Brain microvascular endothelial cell (primary cell): ENCODE data around the gene BCL2L14.

Experiments used
- DNase-seq: peaks from one replicate; pipeline ENCODE4 v3.0.0-alpha.2; 2020
- H3K27ac ChIP-seq: fragments of 250-450 bp; sonication (Bioruptor Pico); 2 replicates; pipeline ENCODE4 v1.5.1; 2020; ENCODE audit warnings: mild to moderate bottlenecking, moderate library complexity
- H3K27me3 ChIP-seq: fragments of 250-450 bp; sonication (Bioruptor Pico); replicated peaks from 2 replicates; pipeline ENCODE4 v1.5.1; 2020; ENCODE audit warnings: mild to moderate bottlenecking
- H3K36me3 ChIP-seq: fragments of 250-450 bp; sonication (Bioruptor Pico); replicated peaks from 2 replicates; pipeline ENCODE4 v1.5.1; 2020; ENCODE audit warnings: mild to moderate bottlenecking
- H3K4me3 ChIP-seq: 2 replicates; pipeline ENCODE4 v1.5.1; 2011; ENCODE audit warnings: low read depth, mild to moderate bottlenecking, control low read depth, low read length, moderate library complexity
- CTCF ChIP-seq: IDR thresholded peaks from 2 replicates; pipeline ENCODE4 v1.5.1; 2011; ENCODE audit warnings: low read depth, mild to moderate bottlenecking, moderate library complexity, low read length, control low read depth, inconsistent platforms; ENCODE audit errors: missing control alignments
- in situ Hi-C: cut with HindIII; loops from 2 replicates; pipeline ENCODE4 v1.10.0; 2017; ENCODE audit warnings: low sequenced_read_pairs, low pct_ligation_motif_present

The BCL2L14 gene

GRCh38 chr12:12068751-12069150, 2.0 kb upstream of the BCL2L14 start:
- in situ Hi-C loops = no loop called here
- H3K4me3 ChIP-seq = no peak overlapping the region
- H3K27ac ChIP-seq = no peak overlapping the region
- no peak for DNase-seq
- H3K27me3 ChIP-seq = peaks cover 2% of the 10 kb centered on the region
- no peak for TF ChIP-seq CTCF
- H3K36me3 ChIP-seq = no peaks in the 10 kb centered on the region

- no peak overlapping the region for H3K4me3 ChIP-seq
- no peak for DNase-seq
- in situ Hi-C loops = no loop called here
- no peak overlapping the region for H3K27ac ChIP-seq
- H3K27me3 ChIP-seq = peaks cover 2% of the 10 kb centered on the region
- no peaks in the 10 kb centered on the region for H3K36me3 ChIP-seq
- no peak for TF ChIP-seq CTCF
Observed at GRCh38 chr12:12069821-12070548, 754 bp upstream of the BCL2L14 start.

GRCh38 chr12:12072064-12072760, 1.5 kb downstream of the BCL2L14 start:
- no peak for DNase-seq
- Histone ChIP-seq H3K27me3 (peaks cover 2% of the 10 kb centered on the region), H3K36me3 (no peaks in the 10 kb centered on the region), H3K27ac (no peak overlapping the region), H3K4me3 (no peak overlapping the region)
- in situ Hi-C loops = no loop called here
- no peak for TF ChIP-seq CTCF

- H3K36me3 ChIP-seq = no peaks in the 10 kb centered on the region
- H3K27me3 ChIP-seq = no peaks in the 10 kb centered on the region
- H3K27ac ChIP-seq = no peak overlapping the region
- no peak overlapping the region for H3K4me3 ChIP-seq
- no peak for TF ChIP-seq CTCF
- DNase-seq = peak; percentile 51
- in situ Hi-C loops = loop anchor here (25.0 kb wide), 1 partner anchor 258 kb away; no protein-coding TSS in a partner anchor
Observed at GRCh38 chr12:12079291-12079690, 8.6 kb downstream of the BCL2L14 start.

GRCh38 chr12:12081836-12082497, 11.2 kb downstream of the BCL2L14 start:
- in situ Hi-C loops = loop anchor here (25.0 kb wide), 1 partner anchor 255 kb away; no protein-coding TSS in a partner anchor
- Histone ChIP-seq H3K27me3 (no peaks in the 10 kb centered on the region), H3K27ac (no peak overlapping the region), H3K36me3 (no peaks in the 10 kb centered on the region), H3K4me3 (no peak overlapping the region)
- DNase-seq = peak; percentile 33
- TF ChIP-seq CTCF = peak; percentile 43
